ENCODE results near the gene NSL1. TPM values are rescaled to one million over a fixed set of nuclear protein-coding genes. Genes with fewer than 3 reads are reported as not detected.

The NSL1 gene
- total RNA-seq, 1 experiment from 2014 or later, result 36.4 TPM

- TF ChIP-seq CTCF (IDR thresholded peaks at IDR 0.05 in 2 of 3, conservative IDR thresholded peaks at IDR 0.05 in 1 of 3; ENCODE audit: borderline replicate concordance in 1 of 3, insufficient read depth in 1 of 3, low read depth in 2 of 3, low read length in 2 of 3), result no peak
- TF ChIP-seq POLR2A (IDR thresholded peaks at IDR 0.05; ENCODE audit: borderline replicate concordance, extremely low read depth, insufficient read depth, insufficient read length), result no peak
- no peak for TF ChIP-seq SIN3A (IDR thresholded peaks at IDR 0.05; ENCODE audit: low read depth)
- no peak for TF ChIP-seq CBX3 (IDR thresholded peaks at IDR 0.05; ENCODE audit: low read depth)
These were observed 309 bp downstream of the NSL1 start (continued) for GRCh38 chr1:212791261-212791675.

DNA sequence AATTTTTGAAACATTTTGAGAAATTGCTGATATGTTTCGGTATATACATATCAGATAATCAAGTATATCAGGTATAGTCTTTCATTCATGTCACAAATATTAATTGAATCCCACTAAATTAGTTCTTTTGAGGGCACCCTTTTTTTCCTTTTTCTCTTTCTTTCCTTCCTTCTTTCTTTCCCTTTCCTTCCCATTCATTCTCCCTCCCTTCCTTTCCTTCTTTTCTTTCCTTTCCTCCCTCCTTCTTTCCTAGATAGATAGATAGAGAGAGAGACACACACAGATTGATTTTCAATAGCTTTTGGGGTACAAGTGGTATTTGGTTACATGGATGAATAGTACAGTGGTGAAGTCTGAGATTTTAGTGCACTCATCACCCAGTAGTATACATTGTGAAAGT is 5.7 kb downstream of the NSL1 start:
- no peak overlapping the region for H3K4me2 ChIP-seq (ENCODE audit: low read length)
- H3K27ac ChIP-seq (ENCODE audit: low read depth, low read length), result no peak overlapping the region
- no TSS peak for BruUV-seq (replicated peaks)
- H3K36me3 ChIP-seq (ENCODE audit: control insufficient read depth in 1 of 2, insufficient read depth in 2 of 2, low read length in 2 of 2), result peaks cover 8 to 20% of the 10 kb centered on the region in 2 experiments
- POLR2A ChIA-PET, result no interaction called here
- no peaks in the 10 kb centered on the region for H3K27me3 ChIP-seq (ENCODE audit: insufficient read depth, low read length)
- DNase-seq (ENCODE audit: low read depth, low spot score) (no peak), ATAC-seq (no peak)
- no peak overlapping the region for H3K4me3 ChIP-seq (replicated peaks in 1 of 2; ENCODE audit: low read depth in 1 of 2, low read length in 2 of 2)
- CTCF ChIA-PET, result interaction anchor here (1.5 kb wide), 1 partner anchor 330 kb away, joined by 8 read pairs; no protein-coding TSS in a partner anchor
- no peak overlapping the region for H2AFZ ChIP-seq (ENCODE audit: low read depth, low read length, poor library complexity, severe bottlenecking)
- H4K20me1 ChIP-seq (ENCODE audit: insufficient read depth), result no peaks in the 10 kb centered on the region
- RAD21 ChIA-PET (ENCODE audit: low non-redundant PET in 1 of 2, low total read pairs in 2 of 2, uncharacterized antibody in 2 of 2, unreplicated experiment in 2 of 2), result no interaction called here
- H3K9me3 ChIP-seq (ENCODE audit: control insufficient read depth in 1 of 2, insufficient read depth in 1 of 2, low read depth in 1 of 2, low read length in 2 of 2), result no peaks in the 10 kb centered on the region
- intact Hi-C loops (cut with micrococcal nuclease), result loop anchor here (10.0 kb wide), 1 partner anchor 721 kb away; no protein-coding TSS in a partner anchor
- peaks cover 34% of the 10 kb centered on the region for H3K79me2 ChIP-seq (ENCODE audit: insufficient read depth, low read length)
- H3K4me1 ChIP-seq (ENCODE audit: control insufficient read depth in 1 of 2, insufficient read depth in 2 of 2, low read length in 2 of 2), result peaks cover 6 to 9% of the 10 kb centered on the region in 2 experiments; a peak in 3 of 4 replicates
- no peak overlapping the region for H3K9ac ChIP-seq (ENCODE audit: low read length)
- no peaks in the 10 kb centered on the region for H3K9me2 ChIP-seq (ENCODE audit: insufficient read depth)
- TF ChIP-seq TCF7L2 (IDR thresholded peaks at IDR 0.05; ENCODE audit: borderline replicate concordance, extremely low read depth, insufficient read depth, insufficient read length) (no peak), ZFX (IDR thresholded peaks at IDR 0.05) (no peak), JUND (IDR thresholded peaks at IDR 0.05) (no peak), POLR2A (IDR thresholded peaks at IDR 0.05; ENCODE audit: borderline replicate concordance, extremely low read depth, insufficient read depth, insufficient read length) (no peak), REST (IDR thresholded peaks at IDR 0.05; ENCODE audit: low read depth) (no peak), SIN3A (IDR thresholded peaks at IDR 0.05; ENCODE audit: low read depth) (no peak), CTCF (IDR thresholded peaks at IDR 0.05 in 2 of 3, conservative IDR thresholded peaks at IDR 0.05 in 1 of 3; ENCODE audit: borderline replicate concordance in 1 of 3, insufficient read depth in 1 of 3, low read depth in 2 of 3, low read length in 2 of 3) (no peak), SP1 (IDR thresholded peaks at IDR 0.05; ENCODE audit: low read depth) (no peak), SRF (IDR thresholded peaks at IDR 0.05; ENCODE audit: low read depth) (no peak), RAD21 (IDR thresholded peaks at IDR 0.05; ENCODE audit: low read depth) (no peak), CBX3 (IDR thresholded peaks at IDR 0.05; ENCODE audit: low read depth) (no peak), ZNF274 (IDR thresholded peaks at IDR 0.05; ENCODE audit: low read depth, low read length) (no peak), ELF1 (IDR thresholded peaks at IDR 0.05; ENCODE audit: borderline replicate concordance, low read depth) (no peak), EZH2 (IDR thresholded peaks at IDR 0.05) (no peak), YY1 (IDR thresholded peaks at IDR 0.05; ENCODE audit: extremely low read depth, insufficient replicate concordance, low read depth, low read length) (no peak)
- TF ChIP-seq, protein P1, sequence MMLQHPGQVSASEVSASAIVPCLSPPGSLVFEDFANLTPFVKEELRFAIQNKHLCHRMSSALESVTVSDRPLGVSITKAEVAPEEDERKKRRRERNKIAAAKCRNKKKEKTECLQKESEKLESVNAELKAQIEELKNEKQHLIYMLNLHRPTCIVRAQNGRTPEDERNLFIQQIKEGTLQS (IDR thresholded peaks at IDR 0.05), result no peak
- TF ChIP-seq, protein P2, sequence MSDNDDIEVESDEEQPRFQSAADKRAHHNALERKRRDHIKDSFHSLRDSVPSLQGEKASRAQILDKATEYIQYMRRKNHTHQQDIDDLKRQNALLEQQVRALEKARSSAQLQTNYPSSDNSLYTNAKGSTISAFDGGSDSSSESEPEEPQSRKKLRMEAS (IDR thresholded peaks at IDR 0.05), result no peak
